HG03103 (cell line): ENCODE measurements around the gene LHB.

Experiments
- ATAC-seq: cut with Tn5 transposase; IDR thresholded peaks from one replicate; pipeline ENCODE4 v1.9.1; 2021; ENCODE audit warnings: low read depth; ENCODE audit not compliant: unreplicated experiment

LHB gene

GRCh38 chr19:48986211-48986610 is 30.7 kb downstream of the LHB start:
- no peak for ATAC-seq

GRCh38 chr19:48985711-48986110 is 31.2 kb downstream of the LHB start:
- ATAC-seq, result no peak

GRCh38 chr19:48982280-48982679 is 34.6 kb downstream of the LHB start:
- ATAC-seq, result no peak

GRCh38 chr19:48977061-48977460 is 39.8 kb downstream of the LHB start:
- ATAC-seq, result no peak

GRCh38 chr19:48975947-48976847 is 40.7 kb downstream of the LHB start:
- no peak for ATAC-seq

- ATAC-seq, result no peak
These were observed 45.9 kb downstream of the LHB start for GRCh38 chr19:48970923-48971395.

GRCh38 chr19:48970139-48970766 is 46.6 kb downstream of the LHB start:
- no peak for ATAC-seq

GRCh38 chr19:48969276-48970138 is 47.4 kb downstream of the LHB start:
- no peak for ATAC-seq

GRCh38 chr19:48968813-48969218 is 48.1 kb downstream of the LHB start:
- no peak for ATAC-seq

GRCh38 chr19:48968179-48968661 is 48.7 kb downstream of the LHB start:
- no peak for ATAC-seq

GRCh38 chr19:48967346-48968178 is 49.3 kb downstream of the LHB start:
- ATAC-seq, result no peak

- no peak for ATAC-seq
These were observed 50.1 kb downstream of the LHB start for GRCh38 chr19:48966541-48967345.
